SK-MEL-5 (cell line): Measurements from ENCODE around the gene ERO1B. TPM values are rescaled to one million over a fixed set of nuclear protein-coding genes. Genes with fewer than 3 reads are reported as not detected.

Experiments used
- DNase-seq: peaks from one replicate; pipeline ENCODE4 v3.0.0-alpha.2; 2016; ENCODE audit warnings: low read depth, low spot score
- in situ Hi-C: cut with HindIII; loops from 2 replicates; pipeline ENCODE4 v1.10.0; 2016; ENCODE audit warnings: low sequenced_read_pairs, high pct_unique_total_duplicates, low pct_unique_long_range_greater_than_20kb
- small RNA-seq, 2 experiments: library from RNA; depleted of rRNA; stranded (forward); fragments of <200 nt; gene quantifications; one replicate each; pipeline ENCODE3, GENCODE V24; 2014
- total RNA-seq: library from RNA; depleted of rRNA; stranded (reverse); fragments of >200 nt; shearing (Covaris generic); gene quantifications from 2 replicates; pipeline ENCODE4 v1.2.3, GENCODE V29; 2014; rRNA removed

Gene ERO1B
- total RNA-seq, 1 experiment from 2014 or later: 7.7 TPM

DNA sequence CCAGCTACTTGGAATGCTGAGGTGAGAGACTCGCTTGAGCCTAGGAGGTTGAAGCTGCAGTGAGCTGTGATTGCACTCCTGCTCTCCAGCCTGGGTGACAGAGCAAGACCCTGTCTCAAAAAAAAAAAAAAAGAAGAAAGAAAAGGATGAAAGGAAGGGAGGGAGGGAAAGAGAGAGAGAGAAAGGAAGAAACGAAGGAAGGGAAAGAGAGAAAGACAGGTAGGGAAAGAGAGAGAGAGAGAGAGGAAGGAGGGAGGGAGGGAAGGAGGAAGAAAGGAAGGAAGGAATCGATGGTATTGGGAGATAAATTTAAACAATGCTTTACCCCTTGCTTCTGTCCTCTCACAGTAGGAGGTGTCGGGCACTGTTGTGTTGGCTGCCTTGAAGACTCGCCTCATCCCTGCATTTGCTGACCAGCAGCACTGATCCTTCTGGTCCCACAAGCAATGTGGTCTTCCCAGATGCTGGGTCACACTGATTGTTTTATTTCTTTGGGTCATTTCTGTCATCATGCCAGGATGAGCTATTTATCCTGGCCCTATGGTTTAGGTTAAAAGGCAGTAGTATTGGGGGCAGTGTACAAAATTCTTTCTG lies 108.5 kb downstream of the ERO1B start:
- no peak for DNase-seq
- in situ Hi-C loops: no loop called here

DNA sequence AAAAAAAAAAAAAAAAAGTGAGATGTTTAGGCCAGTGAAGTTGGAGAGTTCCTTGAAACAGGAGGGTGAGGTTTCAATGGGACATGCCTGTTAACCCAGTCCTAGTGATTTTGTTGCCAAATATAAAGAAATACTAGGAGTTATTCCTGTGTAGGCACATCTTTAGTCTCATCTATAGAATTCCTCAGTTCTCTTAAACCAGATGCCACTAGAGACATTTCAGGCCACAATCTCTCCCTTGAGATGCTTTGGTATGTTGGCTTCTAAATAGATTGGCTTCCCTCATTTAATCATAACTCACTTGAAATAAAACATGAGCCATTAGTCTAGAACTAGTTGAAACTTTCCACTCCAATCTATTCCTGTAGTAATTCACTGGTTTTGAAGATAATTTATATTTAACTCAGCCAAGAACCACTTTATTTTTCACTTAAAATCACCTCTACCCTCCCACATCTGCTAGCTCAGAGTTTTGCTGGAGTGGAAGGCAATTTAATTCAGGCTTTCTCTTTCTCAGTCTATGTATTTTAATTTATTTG lies 109.6 kb downstream of the ERO1B start:
- no peak for DNase-seq
- in situ Hi-C loops: no loop called here

DNA sequence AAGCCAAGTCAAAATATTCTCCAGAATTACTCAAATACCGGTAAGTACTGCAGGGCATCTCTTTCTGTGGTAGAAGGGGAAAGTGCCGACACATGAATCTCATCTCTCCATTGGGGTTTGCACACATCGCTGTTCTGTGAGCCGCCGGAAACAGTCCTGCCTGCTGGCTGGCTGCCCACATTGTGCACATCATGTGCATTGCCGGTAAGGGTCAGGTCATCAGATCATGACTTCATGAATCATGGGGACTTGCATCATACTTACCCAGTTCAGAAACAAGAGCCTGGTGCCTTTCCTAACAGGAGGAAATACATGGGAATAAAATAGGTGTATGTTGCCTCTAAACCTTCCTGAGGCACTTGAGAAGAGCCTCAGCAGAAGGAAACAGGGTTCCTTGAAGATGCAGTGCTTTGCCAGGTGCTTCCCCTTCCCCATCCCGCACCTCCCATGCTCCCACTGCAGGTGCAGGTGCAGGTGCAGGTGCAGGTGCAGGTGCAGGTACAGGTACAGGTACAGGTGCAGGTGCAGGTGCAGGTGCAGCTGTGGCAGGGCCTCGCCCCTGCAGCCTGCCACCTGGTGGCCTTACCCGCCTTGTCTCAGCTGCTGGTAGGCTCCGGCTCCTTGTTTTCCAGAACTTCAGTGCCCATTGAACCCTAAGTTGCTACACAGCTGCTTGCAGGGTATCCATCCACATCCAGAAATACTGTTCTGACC lies 112.9 kb downstream of the ERO1B start:
- in situ Hi-C loops: no loop called here
- DNase-seq: peak; percentile 97

DNA sequence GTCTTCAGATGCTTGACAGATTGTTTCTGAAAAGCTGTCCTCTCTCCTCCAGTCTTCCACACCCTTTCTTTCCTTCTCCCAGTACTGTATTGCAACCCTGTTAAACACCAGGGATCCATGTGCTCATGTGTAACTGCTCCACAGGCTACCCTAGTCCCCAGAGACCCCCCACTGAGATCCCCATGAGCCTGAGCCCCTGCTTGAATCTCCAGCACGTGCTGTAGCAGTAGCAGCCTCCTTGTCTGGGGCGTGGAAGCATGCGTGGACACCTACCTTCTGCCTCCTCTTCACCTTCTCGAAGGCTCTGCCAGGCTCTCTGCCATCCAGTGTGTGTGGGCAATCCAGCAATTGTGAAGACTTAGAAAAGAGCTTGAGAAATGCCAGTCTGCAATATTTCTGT lies 114.2 kb downstream of the ERO1B start:
- in situ Hi-C loops: no loop called here
- DNase-seq: no peak

DNA sequence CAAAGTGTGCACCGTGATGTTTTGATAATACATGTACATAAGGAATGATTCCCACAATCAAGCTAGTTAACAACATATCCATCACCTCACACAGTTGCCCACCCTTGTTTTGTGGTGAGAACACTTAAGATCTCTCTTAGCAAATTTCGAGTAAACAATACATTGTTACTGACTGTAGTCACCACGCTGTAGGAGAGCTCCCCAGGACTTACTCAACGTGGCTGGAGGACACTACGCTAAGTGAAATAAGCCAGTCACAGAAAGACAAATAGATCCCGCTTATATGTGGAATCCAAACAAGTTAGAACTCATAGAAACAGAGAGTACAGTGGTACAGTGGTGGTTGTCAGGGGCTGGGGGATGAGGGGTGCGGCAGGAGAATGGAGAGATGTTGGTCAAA lies 114.6 kb downstream of the ERO1B start:
- DNase-seq: no peak
- in situ Hi-C loops: no loop called here

DNA sequence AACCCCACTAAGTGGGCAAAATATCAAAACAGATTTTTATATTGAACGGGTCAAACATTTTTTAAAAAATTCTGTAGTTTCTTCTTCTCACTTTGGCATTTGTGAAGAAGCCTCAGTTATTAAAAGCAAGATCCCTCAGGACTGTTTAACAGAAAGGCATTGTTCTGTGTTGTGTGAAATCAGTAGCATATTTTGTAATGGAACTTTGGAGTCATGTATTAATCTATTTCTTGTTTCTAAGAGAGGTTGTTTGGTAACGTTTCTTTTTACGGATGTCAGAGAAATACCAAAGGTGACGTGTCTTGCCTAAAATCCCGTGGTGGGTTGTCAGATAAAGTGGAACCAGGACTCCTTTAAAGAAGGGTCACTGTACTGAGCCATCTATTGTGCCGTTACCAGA lies 115.7 kb downstream of the ERO1B start:
- in situ Hi-C loops: no loop called here
- DNase-seq: peak; percentile 82

Small RNA genes lying within 50 kb of the gene (small RNA-seq; reads per million reads assigned to genes)
- 2.4 to 11.9 reads per million in 2 experiments for gene RNU2-70P

Other genes with a start within 250 kb of the ERO1B start
- gene NID1, start 216.9 kb downstream of the ERO1B start, total RNA-seq: 0.21 TPM in 2 replicates
- gene GPR137B, start 139.4 kb downstream of the ERO1B start, total RNA-seq: 105 and 115 TPM in 2 replicates
- 2.4 and 2.5 TPM in 2 replicates for gene EDARADD, start 112.3 kb upstream of the ERO1B start, total RNA-seq
- gene LGALS8, start 242.0 kb upstream of the ERO1B start, total RNA-seq: 60.4 and 62.4 TPM in 2 replicates